SK-N-SH (cell line): ENCODE measurements around the gene TRMO. TPM values are rescaled to one million over a fixed set of nuclear protein-coding genes. Genes with fewer than 3 reads are reported as not detected.

Experiments used
- CTCF ChIA-PET: fragments of 300-600, 350-600 bp; formaldehyde crosslinking; extraction: SDS; loops from one replicate; lab custom pipeline; 2021; lab: Yijun Ruan, JAX
- POLR2A ChIA-PET: fragments of 350-600 bp; sonication (Branson Sonifier 250); formaldehyde crosslinking; extraction: SDS; loops from one replicate; lab custom pipeline; 2020; ENCODE audit warnings: antibody characterized with exemption, inconsistent platforms; lab: Yijun Ruan, JAX
- DNase-seq: peaks from one replicate; pipeline ENCODE4 v3.0.0; 2012
- H2AFZ ChIP-seq: fragments of 200-600 bp; sonication (generic); 2 replicates; pipeline ENCODE4 v1.8.1; 2016; ENCODE audit warnings: antibody characterized with exemption, mild to moderate bottlenecking, low read depth
- H3F3A ChIP-seq: fragments of 200-600 bp; sonication (generic); replicated peaks from 2 replicates; pipeline ENCODE3; 2016; ENCODE audit warnings: antibody characterized with exemption, mild to moderate bottlenecking; ENCODE audit not compliant: insufficient read depth
- H3K27ac ChIP-seq, 2 experiments: fragments of 200-500 bp in 1 of 2; fragments of 200-600 bp in 1 of 2; sonication (Bioruptor generic) in 1 of 2; sonication (generic), shearing (Covaris generic) in 1 of 2; 2 replicates each; pipeline versions ENCODE4 v1.5.1 to v1.6.1; 2014 to 2016; ENCODE audit warnings: low read depth in 2 of 2, inconsistent platforms in 1 of 2, low read length in 1 of 2, mild to moderate bottlenecking in 1 of 2, mixed read lengths in 1 of 2
- H3K27me3 ChIP-seq: fragments of 200-600 bp; sonication (generic), shearing (Covaris generic); 2 replicates; pipeline ENCODE4 v1.6.1; 2016; ENCODE audit warnings: mixed run types; ENCODE audit not compliant: insufficient read depth
- H3K36me3 ChIP-seq, 2 experiments: fragments of 200-500 bp in 1 of 2; fragments of 200-600 bp in 1 of 2; sonication (Bioruptor generic) in 1 of 2; sonication (generic) in 1 of 2; replicated peaks in 1 of 2; 2 replicates each; pipeline versions ENCODE3 to v1.5.1; 2014 to 2016; ENCODE audit warnings: low read length in 1 of 2, mild to moderate bottlenecking in 1 of 2; ENCODE audit not compliant: insufficient read depth in 2 of 2, control insufficient read depth in 1 of 2
- H3K4me1 ChIP-seq, 2 experiments: fragments of 200-500 bp in 1 of 2; fragments of 200-600 bp in 1 of 2; sonication (Bioruptor generic) in 1 of 2; sonication (generic), shearing (Covaris generic) in 1 of 2; 2 replicates each; pipeline versions ENCODE4 v1.5.1 to v1.6.1; 2014 to 2016; ENCODE audit warnings: low read depth in 1 of 2, low read length in 1 of 2, mixed run types in 1 of 2; ENCODE audit not compliant: insufficient read depth in 2 of 2, control insufficient read depth in 1 of 2
- H3K4me2 ChIP-seq: fragments of 200-600 bp; sonication (generic), shearing (Covaris generic); 2 replicates; pipeline ENCODE4 v1.6.1; 2017; ENCODE audit warnings: mixed run types
- H3K4me3 ChIP-seq, 2 experiments: fragments of 200-500 bp in 1 of 2; fragments of 200-600 bp in 1 of 2; sonication (Bioruptor generic) in 1 of 2; sonication (generic), shearing (Covaris generic) in 1 of 2; 2 replicates each; pipeline versions ENCODE4 v1.5.1 to v1.8.1; 2014 to 2016; ENCODE audit warnings: low read depth in 2 of 2, inconsistent platforms in 1 of 2, low read length in 1 of 2, mild to moderate bottlenecking in 1 of 2, mixed read lengths in 1 of 2, moderate library complexity in 1 of 2
- H3K79me2 ChIP-seq: fragments of 200-600 bp; sonication (generic); 2 replicates; pipeline ENCODE4 v1.8.1; 2017; ENCODE audit warnings: mild to moderate bottlenecking; ENCODE audit not compliant: insufficient read depth
- H3K9ac ChIP-seq: fragments of 200-600 bp; sonication (generic); 2 replicates; pipeline ENCODE4 v1.6.1; 2017; ENCODE audit warnings: mixed run types
- H3K9me2 ChIP-seq: fragments of 200-600 bp; sonication (generic); 2 replicates; pipeline ENCODE4 v1.6.1; 2017; ENCODE audit warnings: mixed run types
- H3K9me3 ChIP-seq: fragments of 200-600 bp; sonication (generic); 2 replicates; pipeline ENCODE4 v1.6.1; 2017; ENCODE audit warnings: mixed run types, mild to moderate bottlenecking, moderate library complexity
- H4K20me1 ChIP-seq: fragments of 200-600 bp; sonication (generic); 2 replicates; pipeline ENCODE4 v1.6.1; 2017; ENCODE audit warnings: mild to moderate bottlenecking, mixed run types; ENCODE audit not compliant: insufficient read depth
- CTCF ChIP-seq: fragments of 200-600 bp; sonication (generic); IDR thresholded peaks from 2 replicates; pipeline ENCODE4 v1.6.1; 2017; ENCODE audit warnings: antibody characterized with exemption, mild to moderate bottlenecking, moderate library complexity
- FOXJ3 ChIP-seq: sonication (generic); formaldehyde crosslinking; IDR thresholded peaks from 2 replicates; pipeline ENCODE4 v1.5.1; 2020; ENCODE audit warnings: mild to moderate bottlenecking, missing genetic modification reagents
- GABPA ChIP-seq: IDR thresholded peaks from 2 replicates; pipeline ENCODE4 v1.4.0; 2012; ENCODE audit warnings: low read depth, mild to moderate bottlenecking
- JUND ChIP-seq: IDR thresholded peaks from 2 replicates; pipeline ENCODE4 v1.4.0; 2012
- PBX3 ChIP-seq: IDR thresholded peaks from 2 replicates; pipeline ENCODE4; 2012
- POLR2AphosphoS5 ChIP-seq: IDR thresholded peaks from 2 replicates; pipeline ENCODE4 v1.6.1; 2012; ENCODE audit warnings: low read depth, low read length
- RAD21 ChIP-seq: IDR thresholded peaks from 2 replicates; pipeline ENCODE4 v1.6.1; 2012; ENCODE audit warnings: mild to moderate bottlenecking, low read length
- RFX5 ChIP-seq: IDR thresholded peaks from 2 replicates; pipeline ENCODE4 v1.6.1; 2012; ENCODE audit warnings: mild to moderate bottlenecking, improper control_type of control experiment, low read length
- RXRA ChIP-seq: IDR thresholded peaks from 2 replicates; pipeline ENCODE4 v1.4.0; 2012; ENCODE audit warnings: low read depth, mild to moderate bottlenecking, borderline replicate concordance
- TAF1 ChIP-seq: IDR thresholded peaks from 2 replicates; pipeline ENCODE4 v1.6.1; 2012; ENCODE audit warnings: low read depth, mild to moderate bottlenecking, low read length, moderate library complexity, borderline replicate concordance
- USF1 ChIP-seq: IDR thresholded peaks from 2 replicates; pipeline ENCODE4 v1.4.0; 2012; ENCODE audit warnings: low read depth, borderline replicate concordance
- USF2 ChIP-seq: fragments of 150-350 bp; IDR thresholded peaks from 2 replicates; pipeline ENCODE4 v1.6.1; 2017; ENCODE audit warnings: antibody characterized with exemption, low read length, low read depth, borderline replicate concordance
- YY1 ChIP-seq: IDR thresholded peaks from 2 replicates; pipeline ENCODE4 v1.4.0; 2012; ENCODE audit warnings: low read depth, mild to moderate bottlenecking
- WGBS: methylation state at CpG from one replicate; pipeline ENCODE4 v1.1.6; 2017; ENCODE audit warnings: low lambda C conversion rate; 5-methylcytosine and 5-hydroxymethylcytosine counted together
- polyA plus RNA-seq, 3 experiments: library from polyadenylated mRNA; depleted of rRNA; stranded (reverse); fragments of >200 nt; gene quantifications; 2 replicates each; pipeline ENCODE4 v1.2.3, GENCODE V29; 2012

TRMO gene
- polyA plus RNA-seq, 1 of the 3 experiments (the other 2 are of a cell fraction) = 8.1 TPM

GRCh38 chr9:97925497-97926334 lies 3.4 kb upstream of the TRMO start:
- peaks cover 20% of the 10 kb centered on the region; the same call in 1 of the 2 replicates for H3K27me3 ChIP-seq
- no peaks in the 10 kb centered on the region for H3K9me2 ChIP-seq
- no peak overlapping the region for H3K9ac ChIP-seq
- H3K27ac ChIP-seq = no peak overlapping the region
- POLR2A ChIA-PET = interaction anchor here (0.8 kb wide), 1 partner anchor 57 kb away, joined by 4 read pairs; no protein-coding TSS in a partner anchor
- TF ChIP-seq JUND = no peak
- TF ChIP-seq USF2 = no peak
- TF ChIP-seq CTCF = no peak
- TF ChIP-seq TAF1 = no peak
- TF ChIP-seq GABPA = no peak
- TF ChIP-seq FOXJ3 (CRISPR knock-in tag) = no peak
- no peak for TF ChIP-seq YY1
- TF ChIP-seq PBX3 = no peak
- no peak for TF ChIP-seq USF1
- TF ChIP-seq RXRA = no peak
- TF ChIP-seq POLR2AphosphoS5 = no peak
- TF ChIP-seq RFX5 = no peak
- TF ChIP-seq RAD21 = no peak
- no peak overlapping the region for H3K4me3 ChIP-seq
- peaks cover 15% of the 10 kb centered on the region for H3F3A ChIP-seq
- no peak for DNase-seq
- H2AFZ ChIP-seq = no peak overlapping the region
- H3K4me2 ChIP-seq = no peak overlapping the region
- H3K9me3 ChIP-seq = no peaks in the 10 kb centered on the region
- no peaks in the 10 kb centered on the region; the same call in 1 of the 2 replicates for H3K79me2 ChIP-seq
- H4K20me1 ChIP-seq = no peaks in the 10 kb centered on the region
- CTCF ChIA-PET = interaction anchor here (1.2 to 1.9 kb wide), 5 partner anchors 10 to 109 kb away, joined by 3 to 12 read pairs (median 4); no protein-coding TSS in a partner anchor
- H3K4me1 ChIP-seq = peaks cover 0 to 3% of the 10 kb centered on the region in 2 experiments; a peak in 3 of 4 replicates
- 51% methylated on average over 5 of the region's 5 CpGs for WGBS
- no peaks in the 10 kb centered on the region for H3K36me3 ChIP-seq
